H9 (cell line): ENCODE data around the gene LRRFIP1. TPM values are rescaled to one million over a fixed set of nuclear protein-coding genes. Genes with fewer than 3 reads are reported as not detected.

Source experiments
- DNase-seq: peaks from one replicate; pipeline ENCODE4 v3.0.0-alpha.2; 2017
- H2AFZ ChIP-seq: one replicate; pipeline ENCODE4 v1.6.1; 2013; ENCODE audit warnings: mild to moderate bottlenecking, low read length, control low read depth, moderate library complexity
- H2AK5ac ChIP-seq: 2 replicates; pipeline ENCODE4 v1.6.1; 2013; ENCODE audit warnings: low read length, control low read depth, mixed read lengths; ENCODE audit not compliant: insufficient read length
- H2BK120ac ChIP-seq: one replicate; pipeline ENCODE4 v1.6.1; 2013; ENCODE audit warnings: low read depth, mild to moderate bottlenecking, low read length, control low read depth, inconsistent platforms; ENCODE audit not compliant: poor library complexity, severe bottlenecking
- H2BK12ac ChIP-seq: 2 replicates; pipeline ENCODE4 v1.6.1; 2013; ENCODE audit warnings: low read length, control low read depth, mixed read lengths, low read depth; ENCODE audit not compliant: insufficient read length
- H2BK15ac ChIP-seq: 2 replicates; pipeline ENCODE4 v1.6.1; 2013; ENCODE audit warnings: low read depth, low read length, control low read depth
- H2BK20ac ChIP-seq: one replicate; pipeline ENCODE4 v1.6.1; 2013; ENCODE audit warnings: low read depth, mild to moderate bottlenecking, low read length, control low read depth, inconsistent platforms; ENCODE audit not compliant: poor library complexity, severe bottlenecking
- H2BK5ac ChIP-seq: 2 replicates; pipeline ENCODE4 v1.6.1; 2013; ENCODE audit warnings: low read length, control low read depth, mixed read lengths; ENCODE audit not compliant: insufficient read length
- H3K14ac ChIP-seq: 2 replicates; pipeline ENCODE4 v1.6.1; 2013; ENCODE audit warnings: low read length, control low read depth; ENCODE audit not compliant: insufficient read depth
- H3K18ac ChIP-seq: 2 replicates; pipeline ENCODE4 v1.6.1; 2013; ENCODE audit warnings: low read depth, mild to moderate bottlenecking, mixed read lengths, low read length, control low read depth; ENCODE audit not compliant: insufficient read length
- H3K23ac ChIP-seq: 2 replicates; pipeline ENCODE4 v1.6.1; 2013; ENCODE audit warnings: low read length, control low read depth, mixed read lengths, low read depth; ENCODE audit not compliant: insufficient read length
- H3K23me2 ChIP-seq: 2 replicates; pipeline ENCODE4 v1.6.1; 2013; ENCODE audit warnings: low read depth, mild to moderate bottlenecking, mixed read lengths, low read length, control low read depth; ENCODE audit not compliant: insufficient read length, poor library complexity, severe bottlenecking
- H3K27ac ChIP-seq: 2 replicates; pipeline ENCODE4 v1.5.1; 2013; ENCODE audit warnings: low read length, control low read depth, mixed read lengths, low read depth; ENCODE audit not compliant: insufficient read length
- H3K27me3 ChIP-seq: 2 replicates; pipeline ENCODE4 v1.6.1; 2013; ENCODE audit warnings: low read length, control low read depth, inconsistent platforms; ENCODE audit not compliant: insufficient read depth
- H3K4ac ChIP-seq: 2 replicates; pipeline ENCODE4 v1.6.1; 2013; ENCODE audit warnings: low read depth, mild to moderate bottlenecking, control low read depth, inconsistent platforms, low read length, moderate library complexity
- H3K4me1 ChIP-seq: 2 replicates; pipeline ENCODE4 v1.6.1; 2013; ENCODE audit warnings: low read length, control low read depth, inconsistent platforms; ENCODE audit not compliant: insufficient read depth
- H3K4me2 ChIP-seq: 2 replicates; pipeline ENCODE4 v1.6.1; 2013; ENCODE audit warnings: low read length, control low read depth, mixed read lengths; ENCODE audit not compliant: insufficient read length, insufficient read depth
- H3K56ac ChIP-seq: 2 replicates; pipeline ENCODE4 v1.6.1; 2013; ENCODE audit warnings: low read depth, mild to moderate bottlenecking, mixed read lengths, low read length, control low read depth; ENCODE audit not compliant: insufficient read length
- H3K79me1 ChIP-seq: 2 replicates; pipeline ENCODE4 v1.6.1; 2013; ENCODE audit warnings: low read depth, mild to moderate bottlenecking, moderate library complexity, low read length, control low read depth, inconsistent platforms; ENCODE audit not compliant: insufficient read depth, poor library complexity, severe bottlenecking
- H3K79me2 ChIP-seq: 2 replicates; pipeline ENCODE4 v1.6.1; 2013; ENCODE audit warnings: low read length, control low read depth, inconsistent platforms; ENCODE audit not compliant: insufficient read depth
- H3K9ac ChIP-seq: 2 replicates; pipeline ENCODE4 v1.6.1; 2013; ENCODE audit warnings: low read length, control low read depth, mixed read lengths; ENCODE audit not compliant: insufficient read length; ENCODE audit errors: extremely low read depth
- H3K9me3 ChIP-seq: one replicate; pipeline ENCODE4 v1.6.1; 2013; ENCODE audit warnings: low read depth, low read length, inconsistent platforms; ENCODE audit not compliant: control insufficient read depth
- H3T11ph ChIP-seq: one replicate; pipeline ENCODE4 v1.6.1; 2013; ENCODE audit warnings: mild to moderate bottlenecking, low read length, control low read depth, inconsistent platforms
- H4K20me1 ChIP-seq: one replicate; pipeline ENCODE4 v1.6.1; 2013; ENCODE audit not compliant: control insufficient read depth, insufficient read length, insufficient read depth
- H4K5ac ChIP-seq: 2 replicates; pipeline ENCODE4 v1.6.1; 2013; ENCODE audit warnings: low read depth, mild to moderate bottlenecking, mixed read lengths, low read length, control low read depth; ENCODE audit not compliant: insufficient read length
- H4K8ac ChIP-seq: replicated peaks from 2 replicates; pipeline ENCODE4 v1.6.1; 2013; ENCODE audit warnings: low read length, control low read depth, mixed read lengths, low read depth; ENCODE audit not compliant: insufficient read length
- H4K91ac ChIP-seq: 2 replicates; pipeline ENCODE4 v1.6.1; 2013; ENCODE audit warnings: low read depth, mild to moderate bottlenecking, moderate library complexity, mixed read lengths, low read length, control low read depth; ENCODE audit not compliant: insufficient read length
- H3K27ac Mint-ChIP-seq, 3 experiments: 2 replicates in 2 of 3; 3 replicates in 1 of 3; pipeline ENCODE4 v1.8.0; 2020 to 2021; ENCODE audit warnings: mixed read lengths in 3 of 3, mild to moderate bottlenecking in 1 of 3, moderate library complexity in 1 of 3
- H3K27me3 Mint-ChIP-seq: 2 replicates; pipeline ENCODE4 v1.8.0; 2021; ENCODE audit warnings: low read depth, mild to moderate bottlenecking, moderate library complexity, mixed read lengths
- H3K36me3 Mint-ChIP-seq, 3 experiments: 2 replicates in 2 of 3; 3 replicates in 1 of 3; pipeline ENCODE4 v1.8.0; 2020 to 2021; ENCODE audit warnings: low read depth in 3 of 3, mixed read lengths in 3 of 3; ENCODE audit not compliant: insufficient read depth in 1 of 3
- H3K4me1 Mint-ChIP-seq, 2 experiments: 2 replicates each; pipeline ENCODE4 v1.8.0; 2020; ENCODE audit warnings: mixed read lengths in 2 of 2
- H3K4me3 Mint-ChIP-seq, 2 experiments: 2 replicates in 1 of 2; 3 replicates in 1 of 2; pipeline ENCODE4 v1.8.0; 2020 to 2021; ENCODE audit warnings: mild to moderate bottlenecking in 2 of 2, mixed read lengths in 2 of 2, moderate library complexity in 1 of 2
- H3K9me3 Mint-ChIP-seq, 2 experiments: 2 replicates in 1 of 2; 3 replicates in 1 of 2; pipeline ENCODE4 v1.8.0; 2020; ENCODE audit warnings: mild to moderate bottlenecking in 2 of 2, mixed read lengths in 2 of 2, moderate library complexity in 1 of 2
- WGBS: extraction: QIAGEN DNeasy Blood & Tissue Kit; methylation state at CpG from one replicate; pipeline ENCODE4 v1.1.7; 2013; ENCODE audit warnings: missing lambda C conversion rate, low lambda C conversion rate, mixed read lengths; ENCODE audit not compliant: insufficient read length; ENCODE audit errors: extremely low coverage; 5-methylcytosine and 5-hydroxymethylcytosine counted together
- total RNA-seq: library from RNA; stranded (reverse); gene quantifications from 2 replicates; pipeline ENCODE4 v1.2.1, GENCODE V29; 2021
- TF ChIP-seq, protein P1 (sequence below): fragments of 200-600 bp; sonication (generic); conservative IDR thresholded peaks from 3 replicates; pipeline ENCODE4 v1.8.0; 2021; ENCODE audit warnings: antibody characterized with exemption, mild to moderate bottlenecking

The LRRFIP1 gene
- total RNA-seq, 1 experiment from 2014 or later = 38.5 TPM

DNA sequence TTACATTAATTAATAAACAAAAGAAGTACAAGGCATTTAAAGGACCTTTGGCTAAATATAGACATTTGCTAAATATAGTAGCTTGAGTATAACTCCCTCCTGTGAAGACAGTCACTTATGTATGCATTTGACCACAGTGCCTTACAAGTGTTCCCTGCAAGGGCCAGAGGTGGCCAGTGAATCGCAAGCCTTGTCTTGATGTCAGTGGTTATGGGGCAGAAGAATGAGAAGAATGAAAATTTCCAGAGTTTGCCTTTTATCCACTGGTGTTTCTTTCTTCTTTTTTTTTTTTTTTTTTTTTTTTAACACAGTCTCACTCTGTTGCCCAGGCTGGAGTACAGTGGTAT, 1.8 kb downstream of the LRRFIP1 start:
- Histone ChIP-seq H3K18ac (no peak overlapping the region), H2BK15ac (no peak overlapping the region), H3K9ac (no peak overlapping the region), H2BK20ac (no peak overlapping the region), H2BK12ac (no peak overlapping the region), H4K91ac (no peak overlapping the region), H3K56ac (no peak overlapping the region), H2AFZ (no peak overlapping the region), H4K20me1 (no peaks in the 10 kb centered on the region), H4K5ac (no peak overlapping the region), H3K14ac (no peak overlapping the region), H3K27ac (no peak overlapping the region), H2BK120ac (no peak overlapping the region), H4K8ac (no peak overlapping the region), H3K9me3 (no peaks in the 10 kb centered on the region), H3K23ac (no peak overlapping the region), H3K4me2 (no peak overlapping the region), H3K4me1 (peaks cover 4% of the 10 kb centered on the region; the same call in 1 of the 2 replicates), H3K4ac (no peak overlapping the region), H3K79me1 (no peaks in the 10 kb centered on the region), H2AK5ac (no peak overlapping the region), H2BK5ac (no peak overlapping the region), H3T11ph (no peak overlapping the region), H3K23me2 (peaks cover 3% of the 10 kb centered on the region), H3K79me2 (peaks cover 2% of the 10 kb centered on the region; the same call in 1 of the 2 replicates), H3K27me3 (peaks cover 3% of the 10 kb centered on the region; the same call in 1 of the 2 replicates)
- TF ChIP-seq, protein P1, sequence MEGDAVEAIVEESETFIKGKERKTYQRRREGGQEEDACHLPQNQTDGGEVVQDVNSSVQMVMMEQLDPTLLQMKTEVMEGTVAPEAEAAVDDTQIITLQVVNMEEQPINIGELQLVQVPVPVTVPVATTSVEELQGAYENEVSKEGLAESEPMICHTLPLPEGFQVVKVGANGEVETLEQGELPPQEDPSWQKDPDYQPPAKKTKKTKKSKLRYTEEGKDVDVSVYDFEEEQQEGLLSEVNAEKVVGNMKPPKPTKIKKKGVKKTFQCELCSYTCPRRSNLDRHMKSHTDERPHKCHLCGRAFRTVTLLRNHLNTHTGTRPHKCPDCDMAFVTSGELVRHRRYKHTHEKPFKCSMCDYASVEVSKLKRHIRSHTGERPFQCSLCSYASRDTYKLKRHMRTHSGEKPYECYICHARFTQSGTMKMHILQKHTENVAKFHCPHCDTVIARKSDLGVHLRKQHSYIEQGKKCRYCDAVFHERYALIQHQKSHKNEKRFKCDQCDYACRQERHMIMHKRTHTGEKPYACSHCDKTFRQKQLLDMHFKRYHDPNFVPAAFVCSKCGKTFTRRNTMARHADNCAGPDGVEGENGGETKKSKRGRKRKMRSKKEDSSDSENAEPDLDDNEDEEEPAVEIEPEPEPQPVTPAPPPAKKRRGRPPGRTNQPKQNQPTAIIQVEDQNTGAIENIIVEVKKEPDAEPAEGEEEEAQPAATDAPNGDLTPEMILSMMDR = no peak
- Mint-ChIP-seq H3K27me3 (peaks cover 41% of the 10 kb centered on the region), H3K36me3 (peaks cover 9 to 14% (median 9%) of the 10 kb centered on the region in 3 experiments), H3K27ac (no peak overlapping the region), H3K9me3 (peaks cover under 1 to 4% of the 10 kb centered on the region in 2 experiments; a peak in 3 of 5 replicates), H3K4me1 (peaks cover 22 to 30% of the 10 kb centered on the region in 2 experiments), H3K4me3 (peak overlapping the region in 1 of 2 experiments; percentile 38; a peak in 1 of 5 replicates)
- WGBS = no CpG with 5 or more reads among the region's 1 CpG
- no peak for DNase-seq
